DOHH2 (cell line): ENCODE results near the gene FAM131C.

Experiments used
- CTCF ChIP-seq: fragments of 200-600 bp; sonication (generic); IDR thresholded peaks from one replicate; pipeline ENCODE4 v1.5.1; 2014; ENCODE audit warnings: antibody characterized with exemption, mild to moderate bottlenecking, low read depth, low read length; ENCODE audit not compliant: poor library complexity, severe bottlenecking
- EZH2phosphoT487 ChIP-seq: fragments of 200-600 bp; sonication (generic); IDR thresholded peaks from 2 replicates; pipeline ENCODE4 v1.6.1; 2017; ENCODE audit warnings: borderline replicate concordance, mild to moderate bottlenecking, antibody characterized with exemption, low read length, moderate library complexity, mixed read lengths

- TF ChIP-seq CTCF: no peak
- TF ChIP-seq EZH2phosphoT487: no peak
Measured at GRCh38 chr1:16019644-16020277, 53.7 kb downstream of the FAM131C start.
